Colon (tissue), 2 donors: Measurements from ENCODE around the gene CST9.
"Not testable (repeated sequence)": the region's sequence is repeated elsewhere in the genome, so short reads cannot be mapped to it uniquely, and the experiment has no call there.

Experiments used
- FAIRE-seq: peaks from 2 replicates; lab custom pipeline; 2012; peaks lifted over from hg19 to GRCh38; lab: Jason Lieb, UNC
- donor health status: control.
- donor health status: control.

The CST9 gene

DNA sequence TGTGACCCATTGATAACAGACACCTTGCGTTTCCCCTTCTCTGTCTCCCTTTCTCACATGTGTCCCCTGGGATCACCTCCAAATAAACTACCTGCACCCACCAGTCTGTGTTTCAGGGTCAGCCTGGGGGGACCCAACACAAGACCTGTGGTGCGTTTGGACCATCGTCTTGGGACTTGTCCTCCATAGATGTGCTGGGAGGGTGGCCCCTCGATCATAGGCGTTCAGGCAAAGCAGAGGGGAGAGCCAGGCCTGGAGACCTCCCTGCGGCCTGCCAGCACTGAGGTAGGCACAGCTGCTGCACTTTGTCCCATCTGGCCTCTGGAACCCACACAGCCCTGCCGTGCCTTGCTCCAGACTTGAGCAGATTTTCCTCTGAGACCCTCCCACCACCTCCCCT, 18.1 kb downstream of the CST9 start:
- FAIRE-seq: no peak

DNA sequence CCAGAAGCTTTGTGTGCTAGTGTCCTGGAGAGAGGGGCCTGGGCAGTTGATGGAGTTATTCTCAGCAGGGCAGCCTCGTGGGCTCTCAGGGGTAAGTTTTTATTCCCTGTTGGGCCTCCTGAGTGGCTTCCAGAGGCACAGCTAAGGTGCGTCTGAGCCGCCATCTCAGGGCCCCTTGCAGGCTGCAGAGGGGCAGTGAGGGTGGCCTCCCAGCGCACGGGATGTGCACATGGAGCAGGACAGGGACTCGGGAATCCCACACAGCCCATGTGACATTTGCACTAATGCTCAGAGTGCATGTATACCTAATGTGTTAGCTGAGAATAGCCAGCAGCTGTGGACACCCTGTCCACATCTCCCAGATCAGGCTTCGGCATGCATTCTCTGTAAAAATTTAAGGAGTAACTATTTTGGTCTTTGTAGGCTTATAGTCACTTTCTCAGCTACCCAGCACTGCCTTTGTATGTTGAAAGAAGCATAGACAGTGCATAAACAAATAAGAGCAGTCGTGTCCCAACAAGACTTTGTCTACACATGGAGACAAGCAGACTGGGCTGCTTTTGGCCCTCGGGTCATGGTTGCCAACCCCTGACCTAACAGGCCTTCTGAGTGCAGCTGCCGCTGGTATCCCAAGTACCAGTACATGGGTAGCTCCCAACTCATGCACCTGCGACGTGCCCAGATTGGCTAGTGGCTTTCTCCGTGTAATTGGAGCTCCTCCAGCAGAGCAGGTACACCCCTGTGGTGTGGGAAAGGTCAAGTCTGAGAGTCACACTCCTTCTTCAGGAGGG, 18.8 kb downstream of the CST9 start:
- FAIRE-seq: no peak

DNA sequence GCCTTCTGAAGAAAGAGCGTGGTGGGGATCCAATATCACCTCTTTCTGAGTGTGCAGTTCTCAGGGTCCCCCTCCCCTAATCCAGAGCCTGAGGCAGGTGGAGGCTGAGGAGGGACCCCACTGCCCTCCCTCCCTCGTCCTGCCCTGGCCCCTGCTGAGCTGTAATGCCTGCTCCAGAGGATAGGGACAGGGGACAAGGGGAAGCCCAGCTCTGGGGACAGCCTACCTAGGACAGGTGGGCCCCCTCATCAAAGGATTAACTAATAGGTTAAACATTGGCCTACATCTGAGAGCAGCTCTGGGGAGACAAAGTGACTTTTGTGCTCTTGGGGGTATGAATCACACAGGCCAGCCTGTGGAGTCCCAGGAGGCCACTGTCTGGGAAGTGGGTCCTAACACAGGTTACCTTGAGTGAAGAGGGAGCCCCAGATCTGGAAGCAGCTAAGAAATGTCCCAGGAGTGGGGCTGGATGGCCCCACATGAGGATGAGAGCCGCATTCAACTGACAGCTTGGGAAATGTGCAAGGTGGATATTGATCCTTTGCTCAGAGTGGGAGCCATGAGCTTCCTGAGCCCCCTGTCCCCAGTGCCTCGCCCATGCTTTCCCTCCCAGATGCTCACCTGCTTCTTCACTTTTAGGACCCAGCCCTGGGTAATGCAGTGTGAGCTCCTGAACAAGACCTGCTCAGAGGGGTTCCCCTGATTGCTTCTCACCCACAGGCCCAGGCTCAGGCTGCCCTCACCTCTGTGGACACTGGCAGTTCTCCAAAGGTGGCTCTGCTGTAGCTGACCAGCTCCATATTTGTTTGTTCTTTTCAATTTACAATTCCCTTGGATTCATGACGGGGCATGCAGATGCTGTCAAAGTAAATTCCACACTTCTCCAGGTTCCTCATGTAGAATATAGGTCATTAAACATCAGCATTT, 19.6 kb downstream of the CST9 start:
- FAIRE-seq: no peak

DNA sequence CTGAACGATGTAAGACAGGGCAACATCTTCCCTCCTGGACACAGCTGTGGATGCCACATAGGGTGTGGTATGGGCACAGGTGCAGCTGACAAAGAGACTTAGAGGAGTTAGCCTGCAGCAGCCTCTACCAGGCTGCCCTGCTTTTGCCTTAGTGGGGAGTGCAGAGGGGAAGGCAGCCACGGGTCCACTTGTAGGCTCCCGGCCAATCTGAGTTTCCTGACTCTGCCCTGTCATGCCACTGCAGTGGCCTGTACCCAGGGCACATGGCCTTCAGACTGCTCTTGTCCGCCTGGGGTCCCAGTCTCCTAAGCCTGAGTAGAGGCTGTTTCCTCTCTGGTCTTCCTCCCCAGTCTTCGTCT, 20.3 kb downstream of the CST9 start:
- no peak for FAIRE-seq

DNA sequence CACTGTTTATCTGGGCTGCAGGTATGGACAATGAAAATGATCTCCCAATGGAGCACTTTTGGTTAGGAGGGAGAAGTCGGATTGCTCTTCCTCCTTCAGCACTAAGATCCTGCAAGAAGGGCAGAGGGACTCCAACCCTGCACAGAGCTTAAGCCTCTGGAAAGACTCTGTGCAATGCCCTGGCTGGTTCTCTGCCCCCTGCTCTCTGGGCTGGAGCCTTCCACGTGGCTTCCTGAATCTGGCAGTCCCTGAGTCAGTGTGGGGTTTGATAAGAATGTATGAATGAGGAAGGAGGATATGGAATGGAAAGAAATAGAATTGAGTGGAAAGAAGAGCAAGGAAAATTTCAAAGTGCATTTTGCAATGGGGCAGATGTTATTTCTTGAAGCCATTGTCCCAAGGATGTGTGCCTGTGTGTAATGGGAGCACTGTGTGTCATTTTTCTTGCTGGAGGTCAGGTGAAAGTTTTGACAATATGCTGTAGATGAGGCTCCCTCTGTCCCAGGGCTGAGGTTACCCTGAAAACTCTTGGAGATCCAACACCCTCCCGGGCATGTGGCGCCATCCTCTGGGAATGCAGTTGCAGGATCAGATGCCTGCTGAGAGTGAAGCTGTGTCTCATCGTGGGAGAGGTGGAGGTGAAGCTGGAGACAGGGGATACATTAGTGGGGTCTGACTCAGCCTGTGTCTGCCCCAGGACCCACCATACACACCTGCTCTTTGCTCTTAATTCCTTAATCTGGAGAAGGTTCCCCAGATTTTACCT, 21.1 kb downstream of the CST9 start:
- no peak for FAIRE-seq

DNA sequence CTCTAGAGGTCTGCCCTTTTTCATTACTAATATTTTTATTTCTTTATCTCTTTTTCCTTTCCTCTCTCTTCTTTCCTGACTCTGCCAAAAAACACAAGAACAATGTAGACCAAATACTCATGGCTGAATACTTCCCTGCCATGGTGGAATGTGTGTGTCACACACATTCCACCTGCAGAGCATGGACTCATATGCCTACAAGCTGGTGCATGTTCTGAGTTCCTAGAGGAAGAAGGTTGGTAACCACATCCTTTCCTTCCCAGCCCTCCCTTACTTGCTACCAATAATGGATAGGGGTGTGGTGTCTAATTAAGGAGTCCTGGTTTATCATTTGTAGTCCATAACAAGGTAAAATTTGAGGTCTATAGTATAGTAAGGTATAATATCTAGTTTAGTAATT, 22.2 kb downstream of the CST9 start:
- no peak for FAIRE-seq

DNA sequence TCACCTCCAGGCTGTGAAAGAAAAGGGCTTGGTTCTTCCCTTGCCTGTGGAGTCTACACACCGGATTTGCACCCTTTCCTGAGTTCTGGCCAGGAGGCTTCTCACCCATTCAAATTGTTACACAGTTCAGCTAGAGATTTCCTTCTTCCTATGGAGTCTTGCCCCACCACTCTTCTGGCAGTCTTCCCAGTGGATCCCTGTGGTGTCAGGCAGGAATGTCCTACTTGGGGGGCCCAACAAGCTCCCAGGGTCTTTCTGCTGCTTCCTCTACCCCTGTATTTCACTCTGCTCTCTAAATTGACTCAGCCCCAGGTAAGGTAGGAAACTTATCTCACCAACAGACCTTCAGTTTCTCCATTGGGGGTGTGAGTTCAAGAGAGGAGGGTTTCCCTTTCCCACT, 23.4 kb downstream of the CST9 start:
- FAIRE-seq: no peak

DNA sequence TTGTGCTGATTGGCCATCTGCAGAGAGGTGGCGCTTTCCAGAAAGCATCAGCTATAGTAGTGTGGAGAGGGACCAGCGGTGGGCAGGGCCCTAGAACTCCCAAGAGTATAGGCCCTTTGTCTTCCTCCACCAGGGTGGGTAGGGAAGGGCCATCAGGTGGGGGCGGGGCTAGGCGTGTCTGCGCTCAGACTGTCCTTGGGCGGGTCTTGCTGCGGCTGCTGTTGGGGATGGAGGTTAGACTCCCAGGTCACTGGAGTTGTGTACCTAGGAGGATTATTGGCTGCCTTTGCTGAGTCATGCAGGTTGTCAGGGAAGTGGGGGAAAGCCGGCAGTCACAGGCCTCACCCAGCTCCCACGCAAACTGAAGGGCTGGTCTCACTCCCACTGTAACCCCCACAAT, 23.9 kb downstream of the CST9 start:
- not testable (repeated sequence) for FAIRE-seq

DNA sequence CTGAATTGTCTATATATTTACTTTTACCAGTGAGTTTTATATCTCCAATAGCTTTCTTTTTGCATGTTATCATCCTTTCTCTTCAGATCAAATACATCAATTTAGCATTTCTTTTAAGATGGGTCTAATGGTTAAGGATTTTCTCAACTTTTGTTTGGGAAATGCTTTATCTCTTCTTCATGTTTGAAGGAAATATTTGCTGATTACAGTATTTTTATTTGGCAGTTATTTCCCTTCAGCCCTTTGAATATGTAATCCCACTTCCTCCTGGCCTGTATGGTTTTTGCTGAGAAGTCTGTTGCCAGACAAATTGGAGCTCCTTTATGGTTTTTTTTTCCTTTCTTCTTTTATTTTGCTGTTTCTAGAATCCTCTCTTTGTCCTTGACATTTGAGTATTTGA, 30.7 kb downstream of the CST9 start:
- no peak for FAIRE-seq

DNA sequence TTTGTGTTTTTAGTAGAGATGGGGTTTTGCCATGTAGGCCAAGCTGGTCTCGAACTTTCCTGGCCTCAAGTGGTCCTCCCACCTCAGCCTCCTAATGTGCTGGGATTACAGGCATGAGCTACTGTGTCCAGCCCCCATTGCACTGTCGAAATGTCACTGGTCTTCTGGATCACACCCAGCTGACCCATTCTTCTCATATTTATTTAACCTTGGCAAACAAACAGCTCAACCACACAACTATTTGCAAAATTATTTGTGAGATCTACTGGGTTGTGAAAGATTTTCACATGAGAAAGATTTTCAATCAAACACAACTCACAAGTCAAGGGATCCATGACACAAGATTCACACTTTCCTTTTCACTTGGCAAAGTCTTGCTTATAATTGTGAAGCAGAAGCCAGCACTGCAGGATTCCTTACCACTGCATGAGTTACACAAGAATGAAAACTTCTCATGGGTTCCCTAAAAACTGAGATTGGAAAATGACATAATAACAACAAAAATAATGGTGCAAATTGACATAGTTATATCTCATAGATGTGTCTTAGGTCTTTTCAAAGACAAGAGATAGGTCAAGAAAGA, 35.4 kb downstream of the CST9 start:
- no peak for FAIRE-seq

DNA sequence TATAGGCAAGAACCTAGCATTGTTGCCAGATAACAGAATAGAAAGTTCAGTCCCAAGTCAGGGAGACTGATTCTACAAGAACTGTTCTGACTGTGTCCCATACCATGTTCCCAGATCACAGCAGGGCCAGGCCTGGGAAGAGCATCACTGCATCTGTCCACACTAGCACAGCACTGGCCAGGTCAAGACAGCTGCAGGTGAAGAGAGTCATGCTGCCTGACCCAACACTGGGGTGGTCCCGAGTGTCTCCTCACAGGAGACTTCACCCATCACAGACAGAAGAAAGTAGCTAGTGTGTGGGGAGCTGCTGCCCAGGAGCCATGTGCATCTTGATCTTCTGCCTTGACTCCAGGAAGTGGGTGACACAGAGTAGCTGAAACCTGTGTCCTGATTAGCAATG, 36.1 kb downstream of the CST9 start:
- no peak for FAIRE-seq

DNA sequence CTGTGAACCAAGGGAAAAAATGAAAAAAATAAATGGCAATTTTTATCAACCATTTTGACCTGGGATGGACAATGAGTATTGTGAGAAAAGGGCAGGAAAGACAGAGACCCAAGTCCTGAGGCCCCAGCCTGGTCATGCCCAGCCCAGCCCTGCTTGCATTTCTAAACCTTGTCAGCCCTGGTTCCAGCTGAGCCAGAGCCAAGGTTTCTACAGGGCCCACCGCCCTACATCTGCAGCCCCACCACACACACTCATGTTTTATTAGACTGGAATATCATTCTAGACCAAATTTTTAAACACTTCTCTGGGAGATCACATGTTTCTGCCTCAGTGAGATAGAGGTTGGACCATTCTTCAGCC, 36.8 kb downstream of the CST9 start:
- no peak for FAIRE-seq

DNA sequence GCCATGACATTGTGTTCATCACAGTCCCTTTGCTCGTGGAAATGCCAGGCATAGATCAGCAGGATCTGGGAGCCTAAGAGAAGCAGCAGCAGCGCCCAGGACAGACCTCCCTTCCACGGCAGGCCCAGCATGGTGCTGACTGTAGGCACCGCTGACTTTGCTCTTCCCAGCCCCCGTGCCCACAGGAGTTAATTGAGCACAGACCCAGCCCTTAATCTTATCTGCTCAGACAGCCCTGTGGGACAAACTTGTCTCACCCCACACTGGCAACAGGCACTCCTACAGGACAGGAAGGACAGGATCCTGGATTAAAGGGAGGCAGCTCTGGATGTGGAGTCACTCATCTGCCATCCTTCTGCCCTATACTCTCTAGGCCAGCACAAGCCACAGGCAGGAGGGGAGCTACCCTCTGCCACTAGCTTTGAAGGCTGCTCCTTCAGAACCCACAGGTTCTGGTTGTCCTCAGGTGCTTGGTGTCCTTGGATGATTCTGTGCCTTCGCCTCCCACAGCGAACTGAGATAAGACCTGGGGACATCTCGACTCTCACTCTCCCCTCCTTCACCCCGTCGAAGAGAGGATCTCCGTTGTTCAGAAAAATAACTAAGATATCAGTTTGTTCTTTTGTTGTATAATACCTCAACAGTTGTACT, 37.3 kb downstream of the CST9 start, which contains the start of gene CST9L:
CST9L (minus strand) TSS at position 165 of the 651 bp plus-strand sequence; CDS start at position 131, 34 bp downstream.
- FAIRE-seq: no peak

DNA sequence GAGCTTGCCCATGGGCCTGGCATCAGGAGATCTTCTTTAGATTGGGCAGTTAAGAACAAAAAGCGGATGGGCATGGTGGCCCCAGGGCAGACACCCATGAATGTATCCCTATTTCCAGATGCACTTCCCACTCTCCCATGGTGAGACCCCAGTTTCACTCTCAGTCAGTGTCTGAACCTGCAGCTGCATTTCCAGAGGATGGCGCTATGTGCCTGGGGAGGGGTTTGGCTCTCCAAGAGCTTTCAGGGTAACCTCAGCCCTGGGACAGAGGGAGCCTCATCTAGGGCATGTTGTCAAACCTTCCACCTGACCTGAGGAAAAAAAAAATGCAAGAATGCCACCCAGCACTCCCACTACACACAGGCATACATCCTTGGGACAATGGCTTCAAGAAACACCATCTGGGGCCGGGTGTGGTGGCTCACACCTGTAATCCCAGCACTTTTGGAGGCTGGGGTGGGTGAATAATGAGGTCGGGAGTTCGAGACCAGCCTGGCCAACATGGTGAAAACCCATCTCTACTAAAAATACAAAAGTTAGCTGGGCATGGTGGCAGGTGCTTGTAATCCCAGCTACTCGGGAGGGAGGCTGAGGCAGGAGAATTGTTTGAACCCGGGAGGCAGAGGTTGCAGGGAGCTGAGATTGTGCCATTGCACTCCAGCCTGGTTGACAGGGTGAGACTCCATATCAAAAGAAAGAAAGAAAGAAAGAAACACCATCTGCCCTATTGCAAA, 39.4 kb downstream of the CST9 start:
- no peak for FAIRE-seq

DNA sequence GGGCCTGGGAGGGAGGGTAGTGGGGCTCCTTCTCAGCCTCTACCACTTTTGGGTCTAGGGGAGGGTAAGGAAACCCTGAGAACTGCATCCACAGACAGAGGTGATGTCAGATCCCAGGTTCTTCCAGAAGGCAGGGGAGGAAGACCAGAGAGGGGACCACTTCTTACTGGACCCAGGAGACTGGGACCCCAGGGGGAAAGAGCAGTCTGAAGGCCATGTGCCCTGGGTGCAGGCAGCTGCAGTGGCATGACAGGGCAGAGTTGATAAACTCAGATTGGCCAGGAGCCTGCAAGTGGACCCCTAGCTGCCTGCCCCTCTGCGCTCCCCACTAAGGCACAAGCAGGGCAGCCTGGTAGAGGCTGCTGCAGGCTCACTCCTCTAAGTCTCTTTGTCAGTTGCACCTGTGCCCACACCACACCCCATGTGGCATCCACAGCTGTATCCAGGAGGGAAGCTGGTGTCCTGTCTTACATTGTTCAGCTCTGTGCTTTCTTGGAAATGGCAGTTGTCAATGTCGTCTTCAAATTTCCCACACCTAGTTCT, 40.1 kb downstream of the CST9 start:
- FAIRE-seq: no peak

DNA sequence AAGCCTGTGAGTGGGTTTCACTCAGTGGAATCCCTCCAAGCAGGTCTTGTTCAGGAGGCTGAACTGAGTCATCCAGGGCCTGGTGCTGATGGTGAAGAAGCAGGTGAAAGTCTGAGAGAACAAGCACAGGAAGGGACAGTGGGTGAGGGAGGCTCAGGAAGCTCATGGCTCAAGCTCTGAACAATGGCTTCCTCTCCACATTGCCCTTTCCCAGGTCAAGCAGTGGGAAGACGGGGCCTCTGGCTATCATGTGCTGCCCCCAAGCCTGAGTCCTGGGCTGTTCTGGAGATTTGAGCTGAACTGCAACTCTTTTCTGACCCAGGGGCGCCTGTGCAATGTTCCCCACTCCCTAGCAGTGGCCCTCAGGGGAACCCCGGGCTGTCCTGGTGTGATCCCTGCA, 40.8 kb downstream of the CST9 start:
- no peak for FAIRE-seq

DNA sequence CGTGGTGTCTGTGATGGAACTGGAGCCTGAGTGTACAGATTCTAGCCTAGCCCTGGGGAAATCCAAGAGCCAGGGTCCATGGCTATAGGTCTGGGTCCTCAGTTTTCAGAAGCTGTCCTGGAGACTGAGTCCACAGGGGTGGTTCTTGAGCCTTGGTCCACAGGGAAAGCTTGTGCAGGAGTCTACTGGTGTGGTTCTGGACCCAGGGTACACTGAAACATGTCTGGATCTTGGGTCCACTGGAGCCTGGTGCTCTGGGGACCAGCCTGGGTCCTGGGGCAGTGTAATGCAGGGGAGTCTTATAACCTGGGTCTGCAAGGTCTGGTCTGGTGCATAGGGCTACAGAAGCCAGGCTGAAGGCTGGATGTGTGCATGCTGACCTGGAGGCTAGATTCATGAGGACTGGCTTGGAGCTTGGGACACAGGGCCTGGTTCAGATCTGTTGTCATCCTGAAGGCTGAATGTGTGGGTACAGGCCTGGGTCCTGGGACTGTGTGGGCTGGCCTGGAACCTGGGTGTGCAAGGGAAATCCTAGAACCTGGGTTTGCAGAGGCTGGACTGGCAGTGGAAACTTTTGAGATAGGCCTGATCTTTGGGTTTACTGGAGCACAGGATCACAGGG, 42.9 kb downstream of the CST9 start:
- FAIRE-seq: no peak

DNA sequence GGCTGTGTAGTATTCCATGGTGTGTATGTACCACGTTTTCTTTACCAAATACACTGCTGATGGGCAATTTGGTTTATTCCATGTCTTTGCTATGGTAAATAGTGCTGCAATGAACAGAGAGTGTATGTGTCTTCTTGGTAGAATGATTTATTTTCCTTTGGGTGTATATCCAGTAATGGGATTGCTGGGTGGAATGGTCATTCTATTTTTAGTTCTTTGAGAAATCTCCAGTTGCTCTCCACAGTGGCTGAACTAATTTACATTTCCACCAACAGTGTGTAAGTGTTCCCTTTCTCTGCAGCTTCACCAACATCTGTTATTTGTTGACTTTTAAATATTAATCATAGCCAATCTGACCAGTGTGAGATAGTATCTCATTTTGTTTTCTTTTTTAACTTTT, 51.3 kb downstream of the CST9 start:
- no peak for FAIRE-seq
